SJCRH30 (cell line): Measurements from ENCODE around the gene SYNE3. TPM values are rescaled to one million over a fixed set of nuclear protein-coding genes. Genes with fewer than 3 reads are reported as not detected.

Experiments used
- DNase-seq, 2 experiments: peaks; one replicate each; pipeline ENCODE4 v3.0.0-alpha.2; 2015 to 2020
- H3K27ac ChIP-seq: fragments of 250-450 bp; sonication (Bioruptor Pico); 2 replicates; pipeline ENCODE4 v1.5.1; 2020; ENCODE audit warnings: mild to moderate bottlenecking, moderate library complexity
- H3K27me3 ChIP-seq: fragments of 250-450 bp; sonication (Bioruptor Pico); 2 replicates; pipeline ENCODE4 v1.5.1; 2020; ENCODE audit warnings: mild to moderate bottlenecking, moderate library complexity
- H3K36me3 ChIP-seq: fragments of 250-450 bp; sonication (Bioruptor Pico); 2 replicates; pipeline ENCODE4 v1.5.1; 2020; ENCODE audit warnings: mild to moderate bottlenecking, moderate library complexity
- H3K4me1 ChIP-seq: fragments of 250-450 bp; sonication (Bioruptor Pico); 2 replicates; pipeline ENCODE4 v1.5.1; 2020; ENCODE audit warnings: mild to moderate bottlenecking, moderate library complexity
- H3K4me3 ChIP-seq: fragments of 250-450 bp; sonication (Bioruptor Pico); 2 replicates; pipeline ENCODE4 v1.5.1; 2020; ENCODE audit warnings: mild to moderate bottlenecking, moderate library complexity
- H3K9me3 ChIP-seq: fragments of 250-450 bp; sonication (Bioruptor Pico); replicated peaks from 2 replicates; pipeline ENCODE4 v1.5.1; 2020; ENCODE audit warnings: mild to moderate bottlenecking, moderate library complexity
- total RNA-seq: library from RNA; depleted of rRNA; stranded (reverse); fragments of >200 nt; shearing (Covaris generic); gene quantifications from 2 replicates; pipeline ENCODE4 v1.2.3, GENCODE V29; 2014

Gene SYNE3
- total RNA-seq, 1 experiment from 2014 or later: 34.5 TPM

DNA sequence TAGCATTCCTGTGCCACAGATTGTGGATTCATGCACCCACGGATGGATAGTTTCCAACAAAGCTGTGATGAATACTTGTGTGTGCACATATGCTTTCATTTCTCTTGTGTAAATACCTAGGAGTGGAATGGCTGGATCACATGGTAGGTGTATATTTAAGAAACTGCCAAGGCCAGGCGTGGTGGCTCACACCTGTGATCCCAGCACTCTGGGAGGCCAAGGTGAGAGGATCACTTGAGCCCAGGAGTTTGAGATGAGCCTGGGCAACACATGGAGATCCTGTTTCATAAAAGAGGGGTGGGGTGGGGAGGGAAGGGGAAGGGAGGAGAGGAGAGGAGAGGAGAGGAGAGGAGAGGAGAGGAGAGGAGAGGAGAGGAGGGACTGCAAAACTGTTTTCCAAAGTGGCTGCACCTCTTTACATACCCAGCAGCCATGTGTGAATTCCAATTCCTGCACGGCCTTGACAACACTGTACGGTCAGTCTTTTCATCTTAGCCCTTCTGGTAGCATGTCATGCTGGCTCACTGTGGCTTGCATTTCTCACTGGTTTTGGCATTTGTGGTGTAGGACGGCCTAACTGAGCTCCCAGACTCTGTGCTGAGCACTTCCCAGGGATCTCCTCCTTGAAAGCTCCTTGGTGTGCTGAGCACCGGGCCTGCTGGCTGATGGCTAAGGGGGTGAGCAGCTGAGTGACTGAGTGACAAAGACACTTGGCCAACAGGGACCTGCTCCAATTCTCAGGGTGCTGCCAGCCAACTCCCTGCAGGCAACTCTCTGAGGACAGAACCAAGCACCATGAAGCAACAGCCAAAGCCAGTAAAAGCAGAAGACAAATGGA lies 27.9 kb downstream of the SYNE3 start:
- peaks cover 5% of the 10 kb centered on the region; the same call in 1 of the 2 replicates for H3K36me3 ChIP-seq
- H3K27ac ChIP-seq: no peak overlapping the region
- peaks cover 2% of the 10 kb centered on the region; the same call in 1 of the 2 replicates for H3K9me3 ChIP-seq
- H3K4me1 ChIP-seq: peaks cover 11% of the 10 kb centered on the region
- no peak for DNase-seq
- no peaks in the 10 kb centered on the region for H3K27me3 ChIP-seq
- no peak overlapping the region for H3K4me3 ChIP-seq

DNA sequence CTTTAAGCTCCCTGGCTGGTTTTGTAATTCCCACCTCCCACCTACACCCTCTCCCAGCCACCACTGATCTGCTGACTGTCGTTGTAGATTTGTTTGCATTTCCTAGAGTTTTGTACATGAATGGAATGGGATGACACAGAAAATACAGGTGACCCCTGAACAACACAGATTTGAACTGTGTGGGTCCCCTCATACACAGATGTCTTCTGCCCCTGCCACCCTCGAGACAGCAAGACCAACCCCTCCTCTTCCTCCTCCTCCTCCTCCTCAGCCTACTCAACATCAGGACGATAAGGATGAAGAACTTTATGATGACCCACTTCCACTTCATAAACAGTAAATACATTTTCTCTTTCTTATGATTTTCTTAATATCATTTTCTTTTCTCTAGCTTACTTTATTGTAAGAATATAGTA lies 28.8 kb downstream of the SYNE3 start:
- no peak for DNase-seq
- Histone ChIP-seq H3K4me1 (peaks cover 19% of the 10 kb centered on the region), H3K4me3 (no peak overlapping the region), H3K27ac (no peak overlapping the region), H3K27me3 (no peaks in the 10 kb centered on the region), H3K36me3 (peaks cover 5% of the 10 kb centered on the region; the same call in 1 of the 2 replicates), H3K9me3 (peaks cover 2% of the 10 kb centered on the region; the same call in 1 of the 2 replicates)

DNA sequence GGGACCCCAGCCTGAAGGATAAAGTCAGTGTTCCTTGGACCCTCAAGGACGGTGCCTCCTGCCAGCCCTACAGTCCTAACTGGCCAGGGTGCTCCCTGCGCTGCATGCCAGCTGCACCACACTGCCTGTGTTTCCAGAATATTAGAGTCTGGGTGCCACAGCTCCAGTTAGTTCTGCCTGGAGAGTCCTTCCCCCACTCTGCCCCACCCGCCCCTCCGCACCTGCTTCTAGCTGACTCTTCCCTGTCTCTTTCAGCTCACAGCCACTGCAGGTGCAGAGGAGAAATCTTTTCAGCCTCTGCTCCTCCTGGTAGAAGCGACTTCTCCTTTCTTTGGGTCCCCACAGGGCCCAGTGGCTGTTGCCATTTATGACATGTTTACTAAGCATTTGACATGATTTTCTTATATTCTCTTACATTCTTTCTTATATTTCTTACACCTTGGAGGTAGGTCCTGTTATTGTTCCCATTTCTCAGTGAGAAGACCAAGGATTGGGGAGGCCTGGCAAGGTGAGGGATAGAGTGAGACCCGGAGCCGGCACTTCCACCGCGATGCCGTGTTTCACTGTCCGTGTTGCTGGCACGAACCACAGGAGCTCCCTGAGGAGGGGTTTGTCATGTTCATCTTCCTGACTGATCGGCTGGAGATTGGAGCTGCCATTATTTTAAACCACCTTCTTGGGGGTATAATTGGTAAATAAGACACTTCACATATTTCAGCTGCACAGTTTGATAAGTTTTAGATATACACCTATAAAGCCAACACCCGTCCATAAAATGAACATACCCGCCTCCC lies 29.4 kb downstream of the SYNE3 start:
- Histone ChIP-seq H3K27me3 (no peaks in the 10 kb centered on the region), H3K4me3 (no peak overlapping the region), H3K9me3 (peaks cover 2% of the 10 kb centered on the region; the same call in 1 of the 2 replicates), H3K4me1 (peaks cover 23% of the 10 kb centered on the region), H3K36me3 (peaks cover 3% of the 10 kb centered on the region; the same call in 1 of the 2 replicates), H3K27ac (no peak overlapping the region)
- no peak for DNase-seq

DNA sequence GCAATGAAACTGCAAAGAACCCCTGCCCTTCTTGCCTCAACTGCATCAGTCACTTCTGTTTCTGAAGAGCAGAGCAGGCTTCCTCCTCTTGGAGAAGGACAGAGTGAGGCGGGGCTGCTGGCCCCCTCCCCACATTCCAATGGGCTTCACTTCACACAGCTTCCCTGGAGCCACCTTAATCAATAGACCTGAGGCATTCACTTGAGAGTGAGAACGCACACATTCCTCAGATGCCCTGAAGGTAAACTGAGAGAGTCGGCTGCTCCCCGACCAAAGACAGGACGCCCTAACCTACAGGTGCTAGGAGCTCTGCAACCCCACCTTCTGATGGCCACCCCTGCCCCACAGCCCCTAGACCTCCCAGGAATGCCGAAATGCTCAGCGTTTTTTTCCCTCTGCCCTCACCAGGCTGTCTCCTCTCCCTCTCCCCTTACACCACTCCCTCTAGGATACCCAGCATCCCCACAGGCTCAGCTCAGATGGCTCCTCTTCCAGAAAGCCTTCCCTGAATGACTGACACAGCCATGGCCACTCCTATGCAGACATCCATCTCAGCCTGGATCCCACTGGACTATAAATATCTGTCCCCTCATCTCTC lies 31.1 kb downstream of the SYNE3 start:
- H3K27ac ChIP-seq: no peak overlapping the region
- H3K36me3 ChIP-seq: peaks cover 2% of the 10 kb centered on the region; the same call in 1 of the 2 replicates
- DNase-seq: no peak
- H3K27me3 ChIP-seq: no peaks in the 10 kb centered on the region
- H3K4me3 ChIP-seq: no peak overlapping the region
- H3K9me3 ChIP-seq: no peaks in the 10 kb centered on the region
- H3K4me1 ChIP-seq: peaks cover 25% of the 10 kb centered on the region

DNA sequence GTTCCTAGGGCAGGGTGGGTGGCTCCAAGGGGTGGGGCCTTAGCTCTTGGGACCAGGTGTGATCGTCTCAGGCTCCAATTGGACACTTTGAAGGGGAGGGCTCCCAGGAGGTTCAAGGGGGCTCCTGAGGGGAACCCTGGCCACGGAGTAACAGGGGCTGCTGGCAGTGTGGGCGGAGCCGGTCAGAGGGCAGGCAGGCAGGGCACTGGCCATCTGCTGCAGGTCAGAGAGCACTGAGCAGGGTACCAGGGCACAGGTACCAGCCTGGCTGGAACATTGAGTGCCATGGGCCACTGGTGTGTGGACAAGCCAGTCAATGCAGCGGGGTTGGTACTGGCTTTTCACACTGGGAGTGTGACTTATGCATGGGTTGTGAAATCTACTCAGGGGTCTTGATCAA lies 32.2 kb downstream of the SYNE3 start:
- H3K36me3 ChIP-seq: peaks cover 2% of the 10 kb centered on the region; the same call in 1 of the 2 replicates
- no peak for DNase-seq
- no peak overlapping the region for H3K4me3 ChIP-seq
- no peaks in the 10 kb centered on the region for H3K9me3 ChIP-seq
- H3K27ac ChIP-seq: no peak overlapping the region
- peaks cover 25% of the 10 kb centered on the region for H3K4me1 ChIP-seq
- no peaks in the 10 kb centered on the region for H3K27me3 ChIP-seq

DNA sequence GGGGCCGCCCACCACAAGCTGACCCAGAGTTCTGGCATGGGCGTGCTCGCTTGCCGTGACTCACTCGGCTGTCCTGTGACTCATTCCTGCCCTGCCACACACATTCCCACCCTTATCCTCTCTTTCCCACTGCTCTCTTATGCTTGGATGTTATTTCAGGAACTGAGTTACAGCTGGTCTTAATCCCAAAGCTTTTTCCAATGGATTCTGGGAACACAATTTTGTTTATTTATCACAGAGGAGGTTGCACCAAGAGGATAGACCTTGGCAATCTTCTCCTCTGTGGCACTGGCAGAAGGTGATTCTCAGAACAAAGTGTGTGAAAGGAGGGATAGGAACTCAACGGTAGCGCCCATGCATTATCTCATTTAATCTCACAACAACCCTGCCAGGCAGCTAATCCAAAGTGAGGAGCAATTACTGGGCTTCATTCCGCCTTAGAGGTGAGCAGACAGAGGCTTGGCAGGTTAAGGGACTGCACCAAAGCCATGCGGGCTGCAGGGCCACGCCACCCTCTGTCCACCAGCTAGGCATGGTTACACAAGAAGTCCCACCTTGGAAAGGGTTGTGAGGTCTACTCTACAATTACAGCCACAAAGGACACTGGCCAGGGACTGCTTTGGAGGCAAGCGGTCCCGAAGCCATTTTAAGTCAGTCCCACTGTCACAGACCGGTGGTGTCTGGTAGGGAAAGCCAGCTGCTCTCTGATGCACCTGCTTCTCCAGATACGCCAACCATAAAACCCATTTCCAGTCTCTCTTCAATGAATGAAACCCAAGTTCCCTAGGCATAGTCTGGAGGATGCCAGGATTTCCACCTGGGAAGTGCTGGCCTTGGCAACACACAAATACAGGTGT lies 32.9 kb downstream of the SYNE3 start:
- H3K9me3 ChIP-seq: no peaks in the 10 kb centered on the region
- H3K27ac ChIP-seq: peak overlapping the region; percentile 15; the same call in 1 of the 2 replicates
- DNase-seq: peak; percentile 82 to 84
- H3K4me1 ChIP-seq: peaks cover 22% of the 10 kb centered on the region
- H3K4me3 ChIP-seq: no peak overlapping the region
- H3K36me3 ChIP-seq: peaks cover 2% of the 10 kb centered on the region; the same call in 1 of the 2 replicates
- H3K27me3 ChIP-seq: no peaks in the 10 kb centered on the region

DNA sequence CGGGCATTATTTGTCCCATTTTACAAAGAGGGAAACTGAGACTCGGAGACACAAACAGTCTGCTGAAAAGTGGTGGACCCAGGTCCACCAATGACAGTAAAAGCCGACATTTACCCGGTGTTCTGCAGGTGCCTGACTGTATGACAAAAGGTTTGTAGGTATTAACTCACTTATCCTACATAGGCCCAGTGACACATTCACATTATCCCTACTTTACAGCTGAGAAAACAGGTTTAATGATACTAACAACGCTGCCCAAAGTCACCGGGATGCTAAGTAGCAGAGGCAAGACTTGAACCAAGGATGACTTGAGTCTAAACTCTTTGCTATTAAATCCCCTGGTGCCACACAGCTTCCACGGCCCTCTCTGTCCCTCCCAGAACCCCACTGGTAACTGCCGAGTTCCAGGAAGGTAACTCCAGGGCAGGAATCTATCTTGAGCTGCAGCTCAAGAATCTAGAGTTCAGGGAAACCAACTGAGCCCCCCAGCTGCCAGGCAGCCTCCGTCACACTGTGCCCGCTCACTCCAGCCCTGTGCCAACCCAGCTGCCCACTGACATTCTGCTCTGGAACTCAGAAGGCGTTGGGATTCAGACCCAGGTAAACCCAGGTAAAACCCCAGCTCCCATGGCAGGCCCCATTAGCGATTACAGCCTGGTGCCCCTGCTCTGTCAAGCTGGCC lies 33.7 kb downstream of the SYNE3 start:
- H3K9me3 ChIP-seq: no peaks in the 10 kb centered on the region
- H3K27me3 ChIP-seq: no peaks in the 10 kb centered on the region
- H3K4me3 ChIP-seq: no peak overlapping the region
- no peak overlapping the region for H3K27ac ChIP-seq
- no peak for DNase-seq
- peaks cover 2% of the 10 kb centered on the region; the same call in 1 of the 2 replicates for H3K36me3 ChIP-seq
- H3K4me1 ChIP-seq: peaks cover 22% of the 10 kb centered on the region

DNA sequence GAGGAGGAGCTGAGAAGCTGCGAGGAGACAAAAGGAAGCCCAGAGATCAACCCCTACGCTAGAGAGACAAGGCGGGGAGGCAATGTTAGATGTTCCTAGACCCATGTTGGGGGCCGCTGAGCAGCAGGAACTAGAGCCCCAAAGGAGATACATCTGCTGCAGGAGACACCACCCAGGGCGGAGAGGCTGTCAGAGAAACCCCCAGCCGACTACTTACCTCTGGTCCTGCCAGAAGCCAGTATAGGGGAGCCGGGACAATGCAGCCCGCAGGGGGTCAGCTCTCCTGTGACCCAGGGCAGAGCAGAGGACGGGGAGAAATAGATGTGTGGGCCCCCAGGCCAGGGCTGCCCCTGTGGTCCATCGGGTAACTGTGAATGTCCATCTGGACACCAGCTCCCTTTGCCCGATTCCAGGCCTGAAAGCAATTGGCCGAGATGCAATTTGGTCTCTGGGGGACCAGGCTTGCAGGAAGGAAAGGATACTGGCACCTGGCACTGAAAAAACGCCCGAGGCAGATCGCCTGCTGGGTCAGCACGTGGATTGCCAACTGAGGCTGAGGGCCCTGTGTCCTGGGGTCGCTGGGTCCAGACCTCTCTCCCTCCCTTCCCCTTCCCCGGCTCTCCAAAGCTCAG lies 34.9 kb downstream of the SYNE3 start:
- Histone ChIP-seq H3K4me1 (peaks cover 22% of the 10 kb centered on the region), H3K27me3 (no peaks in the 10 kb centered on the region)
- no peak for DNase-seq

DNA sequence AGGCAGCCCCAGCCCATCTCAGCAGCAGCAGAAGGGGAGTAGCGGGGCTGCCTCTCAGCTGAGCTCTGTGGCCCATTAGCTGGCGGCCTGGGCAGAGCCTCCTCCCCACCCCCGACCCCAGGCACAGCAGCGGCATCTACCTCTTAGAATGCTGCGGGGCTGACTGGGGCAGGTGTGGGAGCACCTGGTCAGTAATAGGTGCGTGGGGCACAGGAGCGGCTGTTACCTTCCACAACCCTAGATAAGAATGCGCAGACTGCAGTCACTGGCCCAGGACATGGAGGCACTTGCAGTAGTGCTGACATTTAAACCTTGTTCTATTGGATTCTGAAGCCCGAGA lies 35.6 kb downstream of the SYNE3 start:
- H3K36me3 ChIP-seq: peaks cover 7% of the 10 kb centered on the region
- H3K4me3 ChIP-seq: no peak overlapping the region
- H3K4me1 ChIP-seq: peaks cover 22% of the 10 kb centered on the region
- no peak overlapping the region for H3K27ac ChIP-seq
- DNase-seq: no peak
- no peaks in the 10 kb centered on the region for H3K27me3 ChIP-seq
- no peaks in the 10 kb centered on the region for H3K9me3 ChIP-seq

More for the DNA sequence above, 34.9 kb downstream of the SYNE3 start:
- Histone ChIP-seq H3K9me3 (no peaks in the 10 kb centered on the region), H3K27ac (no peak overlapping the region), H3K36me3 (peaks cover 7% of the 10 kb centered on the region), H3K4me3 (no peak overlapping the region)

DNA sequence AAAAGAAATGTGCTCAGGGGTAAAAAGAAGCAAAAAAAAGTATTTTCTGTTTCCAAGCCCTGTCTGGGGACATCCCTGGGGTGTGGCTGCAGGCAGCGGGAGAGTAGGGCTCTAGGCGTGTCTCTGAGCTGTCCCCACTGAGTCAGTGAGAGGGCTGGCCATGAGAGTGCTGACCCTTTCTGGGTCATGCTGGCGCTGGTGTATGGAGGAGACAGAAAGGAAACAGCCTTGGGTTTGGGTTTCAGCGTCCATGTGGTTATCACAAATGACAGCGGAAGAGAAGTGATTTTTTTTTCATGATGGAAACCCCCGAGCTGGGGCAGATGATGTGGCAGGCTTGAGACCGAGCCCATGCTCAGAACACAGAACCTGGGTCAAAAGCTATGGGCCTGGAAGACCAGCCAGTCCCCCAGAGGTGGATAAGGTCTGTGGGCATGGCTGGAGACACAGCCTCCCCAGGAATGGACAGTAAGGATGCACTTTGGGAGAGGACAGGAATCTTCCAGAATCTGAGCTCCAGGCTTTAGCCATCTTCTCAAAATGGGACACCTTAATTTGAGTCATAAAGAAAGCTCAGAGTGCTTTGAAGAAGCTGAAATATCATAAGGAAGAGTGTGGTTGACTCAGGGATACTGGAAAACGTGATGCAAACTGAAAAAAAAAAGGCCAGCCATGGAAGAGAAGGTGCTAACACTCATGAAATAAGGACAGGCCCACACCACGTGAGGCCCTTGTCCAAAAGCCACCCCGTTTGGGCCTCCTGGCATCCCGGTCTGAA lies 36.2 kb downstream of the SYNE3 start:
- H3K9me3 ChIP-seq: no peaks in the 10 kb centered on the region
- no peak overlapping the region for H3K27ac ChIP-seq
- H3K4me1 ChIP-seq: peaks cover 22% of the 10 kb centered on the region
- no peak overlapping the region for H3K4me3 ChIP-seq
- no peak for DNase-seq
- H3K27me3 ChIP-seq: no peaks in the 10 kb centered on the region
- H3K36me3 ChIP-seq: peaks cover 7% of the 10 kb centered on the region

DNA sequence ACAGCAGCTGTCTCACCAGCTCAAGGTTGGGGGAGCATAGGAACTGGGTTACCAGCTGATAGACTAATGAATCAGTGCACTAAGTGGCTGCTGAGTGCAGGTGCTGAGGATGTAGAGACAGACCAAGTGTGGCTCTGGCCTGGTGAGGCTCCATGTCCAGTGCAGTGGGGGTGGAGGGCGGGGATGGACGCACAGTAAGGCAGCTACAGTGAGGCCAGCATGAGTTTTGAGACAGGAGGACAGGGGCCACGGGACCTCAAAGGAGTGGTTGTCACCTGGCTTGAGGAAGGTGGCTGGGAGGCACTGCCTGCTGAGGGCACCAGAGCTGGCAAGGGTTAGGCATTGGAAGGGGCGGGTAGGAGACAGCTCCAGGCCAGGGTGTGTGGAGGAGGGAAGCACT lies 37.0 kb downstream of the SYNE3 start:
- H3K9me3 ChIP-seq: no peaks in the 10 kb centered on the region
- H3K4me3 ChIP-seq: no peak overlapping the region
- no peaks in the 10 kb centered on the region for H3K27me3 ChIP-seq
- H3K27ac ChIP-seq: no peak overlapping the region
- H3K36me3 ChIP-seq: peaks cover 15% of the 10 kb centered on the region
- DNase-seq: no peak
- H3K4me1 ChIP-seq: peaks cover 22% of the 10 kb centered on the region

DNA sequence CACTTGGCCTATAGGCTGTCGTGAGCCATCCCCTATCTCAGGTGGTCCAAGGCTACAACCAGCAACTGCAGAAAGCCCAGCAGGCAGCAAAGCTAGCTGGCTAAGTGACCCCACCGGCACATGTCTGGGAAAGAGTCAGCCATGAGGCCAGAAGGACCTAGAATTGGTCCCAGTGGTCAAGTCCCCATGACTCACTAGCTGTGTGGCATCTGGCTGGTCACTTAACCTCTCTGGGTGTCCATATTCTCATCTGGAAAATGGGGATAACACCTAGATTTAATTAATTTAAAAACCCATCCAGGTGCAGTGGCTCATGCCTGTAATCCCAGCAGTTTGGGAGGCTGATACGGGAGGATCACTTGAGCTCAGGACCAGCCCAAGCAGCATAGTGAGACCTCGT lies 37.6 kb downstream of the SYNE3 start:
- no peak for DNase-seq
- H3K9me3 ChIP-seq: no peaks in the 10 kb centered on the region
- H3K4me1 ChIP-seq: peaks cover 16% of the 10 kb centered on the region
- no peak overlapping the region for H3K4me3 ChIP-seq
- H3K36me3 ChIP-seq: peaks cover 20% of the 10 kb centered on the region
- H3K27ac ChIP-seq: no peak overlapping the region
- no peaks in the 10 kb centered on the region for H3K27me3 ChIP-seq

DNA sequence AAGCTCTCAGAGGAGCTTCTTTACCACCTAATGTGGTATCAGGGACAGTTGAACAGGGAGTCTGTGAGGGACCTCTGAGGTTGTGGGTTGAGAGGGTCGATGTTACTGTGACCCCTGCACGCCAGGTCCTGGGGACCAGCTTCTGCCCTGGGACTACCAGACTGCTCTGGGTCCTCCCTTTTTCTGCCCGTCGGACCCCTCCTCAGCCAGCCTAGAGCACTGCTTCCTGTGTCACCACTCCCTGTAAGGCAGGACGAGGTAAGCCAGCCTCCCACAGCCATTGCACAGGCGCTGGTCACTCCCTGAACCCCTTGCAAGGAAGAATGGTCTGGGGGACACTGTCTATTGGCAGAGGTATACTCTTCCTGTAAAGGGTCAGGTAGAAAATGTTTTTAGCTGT lies 38.1 kb downstream of the SYNE3 start:
- no peak overlapping the region for H3K4me3 ChIP-seq
- H3K27ac ChIP-seq: no peak overlapping the region
- no peaks in the 10 kb centered on the region for H3K9me3 ChIP-seq
- no peaks in the 10 kb centered on the region for H3K27me3 ChIP-seq
- H3K36me3 ChIP-seq: peaks cover 20% of the 10 kb centered on the region
- peaks cover 10% of the 10 kb centered on the region; the same call in 1 of the 2 replicates for H3K4me1 ChIP-seq
- DNase-seq: no peak
